Ammon's horn (tissue), 1 donor: ENCODE results near the gene RUVBL2.

Experiments used
- DNase-seq: peaks from one replicate; pipeline ENCODE4 v3.0.0-alpha.2; 2016; ENCODE audit warnings: low spot score

The RUVBL2 gene

DNA sequence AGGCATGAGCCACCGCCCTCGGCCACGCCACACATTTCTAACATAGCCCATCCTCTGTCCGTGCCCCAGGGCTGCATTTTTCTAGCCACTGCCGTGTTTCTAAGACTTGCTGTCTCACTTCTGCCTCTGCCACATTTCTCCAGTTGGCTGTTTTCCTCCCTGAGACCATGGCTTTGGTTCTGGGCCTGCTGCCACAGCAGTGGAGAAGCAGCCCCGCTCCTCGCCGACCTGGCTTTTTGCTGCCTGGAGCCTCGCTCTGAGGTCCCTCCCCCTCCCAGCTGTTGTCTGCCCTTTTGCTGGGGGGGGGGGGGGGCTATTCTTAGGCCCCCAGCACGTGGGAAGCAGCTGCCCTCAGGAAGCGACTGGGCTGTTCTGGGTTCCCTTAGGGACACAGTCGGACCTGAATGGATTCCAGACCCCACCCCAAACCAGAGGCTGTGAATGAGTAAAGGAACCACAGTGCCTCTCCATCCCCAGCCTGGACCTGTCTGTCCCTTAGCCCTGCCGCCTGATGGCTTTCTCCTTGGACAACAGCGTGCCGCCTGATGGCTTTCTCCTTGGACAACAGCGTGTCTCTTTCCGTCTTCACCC, 3.9 kb upstream of the RUVBL2 start:
- peak; percentile 54 for DNase-seq

DNA sequence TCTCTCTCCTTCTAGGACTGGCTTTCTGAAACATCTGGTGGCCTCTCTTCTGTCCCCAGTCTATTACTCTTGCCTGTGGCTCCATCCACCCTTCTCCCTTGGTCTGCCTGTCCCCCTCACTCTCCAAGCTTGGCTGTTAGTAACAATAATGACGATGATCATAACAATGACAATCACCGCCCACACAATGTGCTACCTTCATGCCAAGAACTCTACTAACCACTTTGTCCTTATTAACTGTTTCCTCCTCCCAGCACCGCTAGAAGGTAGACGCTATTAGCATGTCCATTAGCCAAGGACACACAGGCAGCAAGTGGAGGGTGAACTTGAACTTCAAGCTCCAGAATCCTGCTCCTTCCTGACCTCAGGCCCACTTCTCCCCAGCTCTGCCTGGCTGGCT, 3.3 kb upstream of the RUVBL2 start:
- DNase-seq: no peak

DNA sequence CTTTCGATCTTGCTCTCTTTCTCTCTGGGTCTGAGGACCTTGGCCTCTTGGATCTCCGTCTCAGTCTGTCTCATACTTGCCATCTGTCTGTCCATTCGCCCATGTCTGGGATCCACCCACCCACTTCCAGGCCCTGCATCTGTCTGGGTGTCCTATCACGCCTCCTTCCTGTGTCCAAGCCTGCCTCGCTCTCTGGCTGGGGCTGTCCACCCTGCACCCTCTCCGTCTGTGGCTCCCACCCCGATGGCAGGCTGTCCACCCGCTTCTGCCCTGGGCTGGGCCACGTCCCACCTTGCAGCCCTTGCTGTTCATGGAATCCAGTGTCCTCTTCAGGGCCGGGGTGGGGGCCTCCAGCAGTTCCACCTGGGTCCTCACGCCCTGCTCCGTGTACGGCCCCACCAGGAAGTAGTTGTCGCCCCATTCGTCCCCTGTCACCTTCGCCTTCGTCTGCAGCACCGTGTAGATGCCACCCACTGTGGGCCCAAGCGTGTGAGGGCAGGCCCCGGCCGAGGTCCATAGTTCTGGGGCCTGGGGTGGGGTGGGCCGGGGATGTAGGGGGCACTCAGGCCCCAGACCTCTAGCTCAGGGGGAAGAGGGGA, 2.6 kb upstream of the RUVBL2 start:
- DNase-seq: no peak

DNA sequence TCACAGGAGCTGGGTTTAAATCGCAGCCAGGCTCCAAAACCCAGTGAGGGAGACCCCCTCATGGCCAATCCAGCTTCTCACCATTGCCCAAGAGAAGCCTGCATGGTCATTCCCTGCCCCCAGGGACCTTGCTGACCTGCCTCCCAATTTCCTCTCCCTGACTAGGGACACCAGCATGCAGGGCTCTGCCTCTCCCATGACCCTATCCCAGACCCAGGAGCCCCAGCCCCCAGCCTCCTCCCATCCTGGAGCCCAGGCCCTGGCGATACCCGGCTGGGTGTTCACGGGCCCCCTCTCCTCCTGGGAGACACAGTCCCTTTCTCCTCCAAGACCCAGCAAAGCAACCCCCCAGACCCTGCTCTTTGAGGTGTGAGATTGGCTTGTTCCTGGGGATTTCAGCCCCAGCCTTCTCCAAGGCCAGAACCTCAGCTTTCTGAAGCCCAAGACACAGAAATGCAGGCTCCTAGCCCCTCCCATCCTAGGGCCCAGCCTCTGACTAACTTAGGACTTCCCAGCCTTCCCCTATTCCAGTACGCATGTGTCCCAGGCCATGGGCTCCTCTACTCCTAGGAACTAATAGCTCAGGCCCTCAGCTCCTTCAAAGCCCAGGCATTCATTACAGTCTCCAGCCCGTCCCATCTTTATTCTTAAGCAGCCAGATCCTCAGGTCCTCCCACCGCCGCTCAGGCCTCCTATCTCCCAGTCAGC, 1.7 kb upstream of the RUVBL2 start:
- peak; percentile 56 for DNase-seq

DNA sequence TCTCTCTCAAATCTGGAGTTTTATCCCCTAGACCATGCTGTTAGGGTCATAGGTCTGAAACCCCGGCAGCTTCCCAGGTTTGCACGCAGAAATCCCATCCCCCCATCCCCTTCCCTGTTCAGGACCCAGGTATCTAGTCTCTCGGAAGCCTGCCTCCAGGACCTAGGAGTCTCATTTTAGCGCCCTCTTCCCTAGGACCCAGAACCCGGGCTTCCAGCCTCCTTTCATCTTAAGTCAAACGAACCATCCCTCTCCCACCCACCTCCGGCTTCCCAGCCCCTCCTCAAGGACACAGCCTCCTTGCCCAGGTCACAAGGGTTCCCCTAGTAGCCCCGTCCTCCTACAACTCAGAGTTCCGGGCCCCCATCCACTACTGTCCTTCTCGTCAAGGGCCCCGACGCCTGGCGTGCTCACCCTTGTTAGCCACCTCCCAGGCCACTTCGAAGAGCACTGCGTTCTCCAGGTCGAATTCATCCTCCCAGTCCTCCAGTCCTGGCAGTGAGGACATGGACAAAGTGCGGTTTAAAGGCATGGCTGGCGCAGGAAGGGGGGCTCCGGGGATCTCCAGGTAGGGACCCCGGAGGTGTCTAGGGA, 1.0 kb upstream of the RUVBL2 start:
- peak; percentile 29 for DNase-seq

DNA sequence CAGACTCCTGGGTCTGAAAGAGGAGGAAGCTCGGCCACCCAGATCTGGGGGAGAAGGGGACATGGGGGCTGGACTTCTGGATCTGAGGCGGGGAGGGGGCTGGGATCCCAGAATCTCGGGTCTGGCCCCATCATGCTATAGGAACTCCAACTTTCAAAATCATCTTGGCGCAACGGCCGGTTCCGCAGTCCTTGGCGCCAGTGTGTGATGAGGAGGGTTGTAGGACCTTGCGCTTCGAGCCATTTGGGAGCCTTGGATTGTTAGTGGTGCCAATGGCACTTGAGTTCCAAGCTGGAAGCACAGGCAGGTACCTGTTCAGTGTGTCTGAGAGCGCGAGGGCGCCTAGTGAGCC, 324 bp downstream of the RUVBL2 start:
- no peak for DNase-seq

DNA sequence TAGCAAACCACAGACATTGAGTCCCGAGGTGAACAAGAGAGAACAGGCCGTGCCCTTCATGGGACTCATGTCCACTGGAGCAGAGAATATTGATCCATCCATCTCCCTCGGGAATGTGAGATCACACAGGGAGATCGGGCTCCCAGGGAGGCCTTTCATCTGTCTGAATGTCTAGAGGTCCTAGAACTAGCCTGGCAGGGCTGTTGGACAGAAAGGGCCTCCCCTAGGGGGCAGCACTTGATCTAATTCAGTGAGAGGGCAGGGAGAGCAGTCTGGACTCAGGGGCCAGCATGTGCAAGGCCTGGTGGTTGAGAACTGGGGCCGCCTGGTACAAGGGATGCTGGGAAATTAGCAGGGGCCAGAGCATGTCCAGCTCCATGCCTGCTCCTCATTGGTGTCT, 4.3 kb downstream of the RUVBL2 start:
- no peak for DNase-seq

DNA sequence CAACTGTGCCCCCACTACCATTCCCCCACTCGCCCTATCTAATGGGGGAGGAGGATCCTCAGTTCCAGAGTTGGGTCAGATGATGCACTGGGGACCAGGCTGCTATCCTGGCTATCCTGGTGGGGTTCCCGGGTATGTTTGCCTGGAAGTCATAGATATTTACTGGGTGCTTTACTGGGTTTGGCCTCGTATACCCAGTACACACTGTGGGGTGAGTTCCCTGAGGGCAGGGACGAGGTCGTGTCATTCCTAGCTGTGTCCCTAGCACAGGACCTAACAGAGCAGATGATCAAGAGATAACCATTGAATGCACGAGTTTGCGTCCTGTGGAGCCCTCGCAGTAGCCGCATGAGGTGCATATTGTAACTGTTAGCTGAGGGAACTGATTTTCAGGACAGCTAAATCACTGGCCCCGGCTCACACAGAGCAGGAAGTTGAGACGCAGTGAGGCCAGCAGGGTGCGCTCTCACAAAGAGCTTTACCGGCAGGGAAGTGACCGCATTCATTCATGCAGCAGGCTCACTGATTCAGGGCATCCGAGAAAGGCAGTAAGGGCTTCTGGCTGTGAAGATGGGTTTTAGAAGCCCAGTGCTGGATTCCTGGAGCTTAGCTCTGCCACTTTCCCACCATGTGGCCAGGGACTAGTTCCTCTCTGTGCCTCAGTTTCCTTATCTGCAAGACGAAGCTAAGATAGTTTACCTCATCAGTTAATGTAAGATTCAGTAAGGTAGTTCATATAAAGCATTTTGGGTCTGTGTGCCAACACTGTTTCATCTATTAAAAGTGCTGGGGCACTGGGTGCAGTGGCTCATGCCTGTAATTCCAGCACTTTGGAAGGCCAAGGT, 6.0 kb downstream of the RUVBL2 start:
- DNase-seq: peak; percentile 55

DNA sequence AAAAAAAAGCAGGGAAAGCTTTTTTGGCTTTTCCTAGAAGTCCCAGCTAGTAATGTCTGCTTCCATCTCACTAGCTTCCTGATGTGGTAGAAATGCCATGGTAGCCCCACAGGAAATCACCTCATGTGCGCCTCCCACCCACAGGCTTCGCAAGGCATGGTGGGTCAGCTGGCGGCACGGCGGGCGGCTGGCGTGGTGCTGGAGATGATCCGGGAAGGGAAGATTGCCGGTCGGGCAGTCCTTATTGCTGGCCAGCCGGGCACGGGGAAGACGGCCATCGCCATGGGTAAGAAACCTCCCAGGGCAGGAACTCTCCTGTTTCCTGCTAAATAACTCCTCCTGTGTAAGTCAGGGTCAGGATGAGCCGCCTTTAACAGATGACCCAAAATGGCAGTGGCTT, 10.4 kb downstream of the RUVBL2 start:
- no peak for DNase-seq

DNA sequence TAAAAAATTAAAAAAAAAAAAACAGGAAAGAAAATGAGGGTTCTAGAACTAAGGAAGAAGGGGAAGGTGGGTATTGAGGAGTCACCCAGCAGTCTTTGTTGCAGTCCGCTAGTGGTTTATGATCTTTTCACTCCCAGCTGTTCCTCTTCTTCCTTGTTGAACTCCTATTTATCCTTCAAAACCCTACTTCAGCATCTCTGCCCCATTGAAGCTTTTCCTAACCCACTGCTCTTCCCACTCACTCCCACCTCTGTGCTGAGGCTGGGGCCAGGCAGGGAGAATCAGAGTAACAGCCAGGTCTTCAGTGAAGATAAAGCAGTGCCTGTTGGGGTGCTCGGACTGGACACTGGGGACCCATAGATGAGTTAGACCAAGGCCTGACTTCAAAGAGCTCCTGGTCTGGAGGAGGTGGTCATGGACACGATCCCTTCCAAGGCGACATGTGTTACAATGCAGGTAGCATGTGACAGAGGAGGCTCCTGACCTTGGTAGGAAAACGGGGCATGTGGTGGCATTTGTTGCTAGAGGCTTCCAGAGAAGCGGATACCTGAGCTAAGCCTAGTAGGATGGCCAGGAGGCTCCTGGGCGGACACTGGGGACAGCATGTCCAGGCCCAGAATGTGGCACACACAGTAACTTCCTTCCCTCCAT, 11.4 kb downstream of the RUVBL2 start:
- DNase-seq: no peak

DNA sequence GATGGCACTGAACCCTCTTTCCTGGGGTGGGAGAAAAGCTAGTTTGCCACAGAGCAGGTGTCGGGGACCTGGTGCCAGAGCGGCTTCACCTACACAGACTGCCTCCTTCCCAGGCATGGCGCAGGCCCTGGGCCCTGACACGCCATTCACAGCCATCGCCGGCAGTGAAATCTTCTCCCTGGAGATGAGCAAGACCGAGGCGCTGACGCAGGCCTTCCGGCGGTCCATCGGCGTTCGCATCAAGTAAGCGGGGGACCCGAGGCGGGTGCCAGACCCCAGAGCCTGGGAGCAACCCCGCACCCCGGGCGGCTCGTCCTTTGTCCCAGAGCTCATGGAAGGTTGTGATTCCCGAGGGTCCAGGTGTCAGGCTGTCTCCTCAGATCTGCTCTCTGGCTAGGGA, 13.2 kb downstream of the RUVBL2 start:
- DNase-seq: no peak

DNA sequence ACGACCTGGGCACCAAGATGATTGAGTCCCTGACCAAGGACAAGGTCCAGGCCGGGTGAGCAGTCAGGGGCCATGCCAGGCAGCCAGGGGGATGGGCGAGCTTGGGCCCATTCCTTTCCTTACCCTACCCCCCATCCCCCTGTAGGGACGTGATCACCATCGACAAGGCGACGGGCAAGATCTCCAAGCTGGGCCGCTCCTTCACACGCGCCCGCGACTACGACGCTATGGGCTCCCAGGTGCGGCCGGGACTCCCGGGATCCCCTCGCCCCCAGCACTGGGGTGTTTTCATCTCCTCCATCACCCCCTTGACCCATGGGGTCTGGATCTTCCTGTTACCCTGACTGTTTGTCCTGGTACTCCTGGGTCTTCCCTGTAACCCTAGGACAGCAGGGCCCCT, 16.1 kb downstream of the RUVBL2 start:
- no peak for DNase-seq

DNA sequence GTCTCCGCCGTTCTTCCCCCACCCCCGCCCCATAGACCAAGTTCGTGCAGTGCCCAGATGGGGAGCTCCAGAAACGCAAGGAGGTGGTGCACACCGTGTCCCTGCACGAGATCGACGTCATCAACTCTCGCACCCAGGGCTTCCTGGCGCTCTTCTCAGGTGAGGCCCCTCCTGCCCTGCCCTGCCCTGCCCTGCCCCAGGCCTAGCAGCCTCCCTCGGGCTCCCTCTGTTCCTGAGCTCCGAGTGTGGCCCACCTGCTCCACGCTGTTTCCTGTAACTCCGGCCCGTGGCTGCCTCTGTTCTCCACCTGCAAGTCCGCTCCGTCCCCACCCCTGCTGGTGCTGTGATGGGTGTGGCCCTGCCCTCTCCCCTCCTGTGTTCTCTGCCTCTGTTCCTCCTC, 16.8 kb downstream of the RUVBL2 start:
- no peak for DNase-seq

DNA sequence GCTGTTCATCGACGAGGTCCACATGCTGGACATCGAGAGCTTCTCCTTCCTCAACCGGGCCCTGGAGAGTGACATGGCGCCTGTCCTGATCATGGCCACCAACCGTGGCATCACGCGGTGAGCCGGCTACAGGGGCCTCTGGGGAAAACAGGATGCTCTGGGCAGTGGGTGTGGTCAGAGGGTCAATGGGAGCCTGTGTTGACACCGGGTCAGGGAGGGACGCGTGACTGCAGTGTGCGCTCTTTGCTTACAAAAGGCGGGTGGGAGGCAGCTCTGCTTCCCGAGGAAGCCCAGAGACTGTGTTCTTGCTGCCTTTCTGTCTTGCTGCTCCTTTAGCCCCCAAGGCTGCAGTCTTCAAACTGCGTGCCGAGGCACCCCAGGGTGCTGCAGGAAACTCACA, 17.5 kb downstream of the RUVBL2 start:
- DNase-seq: no peak

DNA sequence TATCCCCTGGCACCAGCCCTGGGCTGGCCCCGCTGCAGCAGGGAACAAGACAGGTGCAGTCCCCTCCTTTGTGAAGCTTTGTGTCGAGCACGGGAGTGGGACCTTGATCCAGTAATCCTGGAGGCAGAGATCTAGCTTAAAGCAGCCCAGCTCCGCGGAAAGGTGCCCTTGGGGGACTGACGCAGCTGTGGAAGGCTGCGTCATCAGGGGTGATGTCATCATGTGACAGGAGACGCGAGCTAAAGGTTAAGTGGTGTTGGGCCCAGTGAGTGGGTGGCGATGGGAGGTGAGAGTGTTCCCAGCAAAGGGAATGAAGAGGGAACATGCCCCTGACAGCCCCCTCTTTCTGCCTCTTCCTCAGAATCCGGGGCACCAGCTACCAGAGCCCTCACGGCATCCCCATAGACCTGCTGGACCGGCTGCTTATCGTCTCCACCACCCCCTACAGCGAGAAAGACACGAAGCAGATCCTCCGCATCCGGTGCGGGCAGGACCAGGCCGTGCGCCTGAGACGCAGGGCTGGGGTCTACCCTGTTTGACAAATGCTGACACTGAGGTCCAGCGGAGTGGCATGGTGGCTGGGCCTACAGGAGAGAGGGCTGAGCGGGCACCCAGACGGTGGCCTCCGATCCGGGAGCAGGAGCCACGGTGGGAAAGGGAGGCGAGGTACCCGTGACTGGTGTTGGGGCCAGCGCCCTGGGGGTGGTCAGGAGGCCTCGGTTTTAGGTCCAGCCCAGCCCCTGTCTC, 20.6 kb downstream of the RUVBL2 start:
- DNase-seq: no peak

DNA sequence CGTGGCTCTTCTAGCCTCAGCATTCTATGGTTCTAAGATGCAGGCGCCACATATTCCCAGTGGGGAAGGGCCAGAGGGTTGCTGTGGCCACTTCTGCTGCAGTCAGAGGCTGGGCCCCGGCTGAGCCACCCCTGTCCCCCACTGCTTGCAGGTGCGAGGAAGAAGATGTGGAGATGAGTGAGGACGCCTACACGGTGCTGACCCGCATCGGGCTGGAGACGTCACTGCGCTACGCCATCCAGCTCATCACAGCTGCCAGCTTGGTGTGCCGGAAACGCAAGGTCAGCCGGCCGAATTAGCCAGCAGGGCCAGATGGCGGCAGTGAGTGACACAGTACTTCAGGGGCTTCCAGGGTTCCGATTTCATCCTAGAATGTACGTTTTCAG, 21.2 kb downstream of the RUVBL2 start:
- no peak for DNase-seq

DNA sequence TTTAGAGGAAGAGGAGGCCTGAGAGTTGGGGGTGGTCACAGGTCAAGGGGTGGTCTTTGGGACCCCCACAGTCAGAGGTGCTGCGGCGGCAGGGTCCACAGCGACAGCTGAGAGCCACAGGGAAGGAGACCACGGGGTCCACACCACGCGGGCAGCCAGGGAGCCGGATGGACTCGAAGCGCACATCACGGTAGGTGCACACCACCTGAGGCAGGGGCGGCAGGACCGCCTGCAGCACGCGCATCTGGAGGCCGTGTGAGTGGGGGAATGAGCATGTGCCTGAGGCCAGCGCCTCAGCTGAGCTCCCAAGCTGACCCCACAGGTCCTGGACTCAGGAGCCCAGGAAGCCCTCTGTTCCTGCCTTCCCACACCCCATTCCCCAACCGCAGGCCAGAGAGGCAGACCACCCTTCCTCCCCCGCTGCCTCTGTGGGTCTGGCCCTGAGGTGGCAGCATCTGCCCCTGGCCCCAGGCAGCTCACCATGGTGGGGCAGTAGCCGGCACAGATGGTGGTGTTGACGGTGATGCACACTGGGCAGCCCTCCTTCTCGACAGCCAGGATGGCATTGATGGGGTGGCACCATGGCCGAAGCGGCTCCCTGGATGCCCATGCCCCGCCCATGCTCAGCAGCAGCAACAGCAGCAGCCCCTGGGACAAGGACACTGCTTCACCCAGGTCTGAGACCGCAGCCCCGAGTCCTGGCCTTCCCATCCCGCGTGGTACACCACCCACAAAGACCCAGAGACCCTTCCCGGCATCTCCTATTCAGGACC, 22.6 kb downstream of the RUVBL2 start:
- no peak for DNase-seq

DNA sequence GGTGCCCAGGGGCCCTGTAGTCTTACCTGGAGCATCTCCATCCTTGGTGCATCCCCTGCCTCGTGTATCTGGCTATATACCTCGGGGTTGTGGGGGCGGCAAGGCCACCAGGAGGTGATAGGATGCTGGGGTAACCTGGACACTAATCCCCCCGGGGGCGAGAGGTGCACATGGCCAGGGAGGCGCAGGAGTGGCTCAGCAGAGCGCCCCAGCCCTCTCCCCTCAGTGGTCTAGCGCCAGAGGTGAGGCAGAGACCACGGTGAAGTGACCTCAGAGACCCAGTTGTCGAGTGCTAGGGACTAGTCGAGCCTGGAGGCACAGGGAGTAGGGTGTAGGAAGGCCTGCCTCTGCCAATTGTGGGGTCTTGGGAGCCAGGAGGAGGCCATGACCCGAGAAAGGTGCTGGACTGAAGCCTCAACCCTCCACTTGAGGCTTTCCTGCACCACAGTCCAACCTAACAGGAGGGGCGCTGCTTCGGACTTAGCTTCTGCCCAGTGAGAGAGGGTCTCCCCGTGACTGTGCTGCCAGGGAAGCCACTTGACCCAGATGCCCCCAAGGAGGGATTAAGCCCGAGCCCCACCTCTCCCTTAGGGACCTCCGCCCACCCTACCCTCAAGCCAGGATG, 23.5 kb downstream of the RUVBL2 start, which contains the start of gene LHB:
TSS of gene LHB (minus strand) at position 51 of the 625 bp plus-strand sequence. CDS start at position 41, 10 bp downstream.
- DNase-seq: no peak

DNA sequence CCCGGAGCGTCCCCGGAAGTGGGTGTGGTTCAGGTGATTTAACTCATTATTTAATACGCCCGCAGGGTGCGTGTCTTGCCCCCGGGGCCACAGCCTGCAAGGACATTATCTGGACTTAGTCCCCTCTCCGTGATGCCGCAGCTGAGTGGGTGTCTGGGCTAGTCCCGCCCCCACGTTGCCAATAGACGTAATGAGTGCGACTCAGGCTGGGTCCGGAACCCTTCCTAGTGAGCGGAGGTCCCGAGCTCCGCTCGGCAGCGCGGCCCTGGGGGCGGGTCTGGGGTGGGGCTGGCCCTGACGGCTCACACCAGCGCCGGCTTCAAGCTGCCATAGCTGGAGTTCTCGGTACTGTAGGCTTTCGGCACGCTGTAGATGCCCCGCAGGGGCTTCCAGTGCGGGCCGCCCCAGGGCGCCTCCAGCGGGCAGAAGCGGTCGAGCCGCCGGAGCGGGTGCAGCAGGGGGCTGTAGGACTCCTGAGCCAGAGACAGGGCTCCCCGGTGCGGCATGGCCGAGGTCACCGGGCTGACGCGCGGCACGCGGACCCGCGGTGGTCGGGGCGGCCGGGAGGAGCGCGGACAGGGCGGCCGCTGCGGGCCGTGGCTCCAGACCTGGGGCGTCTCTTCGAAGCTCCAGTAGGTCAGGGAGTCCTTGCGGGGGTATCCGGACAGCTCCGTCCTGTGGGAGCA, 24.1 kb downstream of the RUVBL2 start:
- DNase-seq: no peak
